NCI-H146 treated with DMSO at 0.1 percent for 48 hours (cell line): ENCODE results near the gene SLC17A2.

Experiments used
- DNase-seq: peaks from one replicate; lab custom pipeline; 2025; ENCODE audit not compliant: unreplicated experiment; lab: John Stamatoyannopoulos, UW

The SLC17A2 gene, protein sequence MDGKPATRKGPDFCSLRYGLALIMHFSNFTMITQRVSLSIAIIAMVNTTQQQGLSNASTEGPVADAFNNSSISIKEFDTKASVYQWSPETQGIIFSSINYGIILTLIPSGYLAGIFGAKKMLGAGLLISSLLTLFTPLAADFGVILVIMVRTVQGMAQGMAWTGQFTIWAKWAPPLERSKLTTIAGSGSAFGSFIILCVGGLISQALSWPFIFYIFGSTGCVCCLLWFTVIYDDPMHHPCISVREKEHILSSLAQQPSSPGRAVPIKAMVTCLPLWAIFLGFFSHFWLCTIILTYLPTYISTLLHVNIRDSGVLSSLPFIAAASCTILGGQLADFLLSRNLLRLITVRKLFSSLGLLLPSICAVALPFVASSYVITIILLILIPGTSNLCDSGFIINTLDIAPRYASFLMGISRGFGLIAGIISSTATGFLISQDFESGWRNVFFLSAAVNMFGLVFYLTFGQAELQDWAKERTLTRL

GRCh38 chr6:25930532-25931410, at the start of gene SLC17A2:
Gene SLC17A2, minus strand, starts transcription at chr6:25930691. Its CDS starts 4,895 bp downstream, at chr6:25925796.
- DNase-seq = no peak

DNA sequence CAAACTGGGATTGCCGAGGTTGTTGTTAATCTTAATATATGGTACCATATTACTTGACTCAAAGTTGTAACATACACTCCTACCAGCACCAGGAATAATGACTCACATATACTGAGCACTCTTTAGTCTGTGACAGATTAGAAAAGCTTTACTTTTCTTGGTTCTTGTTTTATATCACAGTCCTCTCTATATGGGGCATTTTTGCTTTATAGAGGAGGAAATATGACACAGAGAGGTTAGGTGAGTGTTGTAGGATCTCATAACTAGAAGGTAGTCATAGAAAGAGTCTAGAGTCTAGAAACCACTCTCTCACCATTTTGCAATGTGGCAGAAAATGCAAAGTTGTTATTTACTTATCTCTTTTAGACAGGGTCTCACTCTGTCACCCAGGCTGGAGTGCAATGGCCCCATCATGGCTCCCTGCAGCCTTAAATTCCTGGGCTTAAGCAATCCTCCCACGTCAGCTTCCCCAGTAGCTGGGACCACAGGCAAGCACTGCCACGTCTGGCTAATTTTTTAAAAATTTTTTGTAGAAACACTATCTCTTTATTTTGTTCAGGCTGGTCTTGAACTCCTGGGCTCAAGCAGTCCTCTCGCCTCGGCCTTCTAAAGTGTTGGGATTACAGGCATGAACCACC, 45.6 kb upstream of the SLC17A2 start:
- no peak for DNase-seq

DNA sequence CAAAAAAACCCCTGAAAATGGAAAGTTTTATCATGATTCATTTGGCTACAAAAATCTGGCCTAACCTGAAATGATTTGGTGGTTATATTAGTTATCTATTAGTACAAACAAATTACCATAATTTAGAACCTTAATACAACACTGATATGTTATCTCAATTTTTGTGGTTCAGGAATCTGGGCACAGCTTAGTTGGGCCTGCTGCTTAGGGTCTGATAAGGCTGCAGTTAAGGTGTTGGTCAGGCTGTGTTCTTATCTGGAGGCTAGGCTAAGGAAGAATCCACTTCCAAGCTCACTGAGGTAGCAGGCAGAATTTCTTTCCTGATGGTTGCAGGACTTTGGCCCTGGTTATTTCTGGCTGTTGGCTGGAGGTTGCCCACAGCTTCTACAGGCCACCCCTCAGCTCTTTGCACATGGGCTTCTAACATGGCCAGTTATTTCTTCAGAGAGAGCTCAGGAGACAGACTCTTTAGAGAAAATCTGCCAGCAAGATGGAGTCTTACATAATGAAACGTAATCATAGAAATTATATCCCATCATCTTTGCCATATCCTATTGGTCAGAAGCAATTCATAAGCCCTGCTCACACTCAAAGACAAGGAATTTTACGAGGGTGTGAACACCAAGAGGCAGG, 43.5 kb upstream of the SLC17A2 start:
- no peak for DNase-seq

DNA sequence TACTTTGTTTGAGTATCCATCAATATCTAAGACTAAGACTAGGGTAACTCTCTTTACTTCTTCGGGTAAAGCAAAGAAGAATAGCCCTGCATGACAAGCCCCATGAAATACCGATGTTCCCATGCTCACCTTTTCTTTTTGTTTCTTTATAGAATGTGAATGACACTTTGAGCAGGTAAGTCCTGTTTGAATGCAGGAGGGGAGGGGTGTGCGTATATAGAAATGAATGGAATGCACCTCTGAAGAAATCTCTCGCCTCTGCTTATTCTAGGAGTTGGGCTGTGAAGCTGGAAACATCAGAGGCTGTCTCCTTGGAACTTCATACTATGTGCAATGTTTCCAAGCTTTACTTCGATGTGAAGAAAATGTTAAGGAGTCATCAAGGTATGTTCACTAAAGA, 42.4 kb upstream of the SLC17A2 start:
- DNase-seq = no peak

GRCh38 chr6:25972128-25972527, 41.6 kb upstream of the SLC17A2 start:
- no peak for DNase-seq

DNA sequence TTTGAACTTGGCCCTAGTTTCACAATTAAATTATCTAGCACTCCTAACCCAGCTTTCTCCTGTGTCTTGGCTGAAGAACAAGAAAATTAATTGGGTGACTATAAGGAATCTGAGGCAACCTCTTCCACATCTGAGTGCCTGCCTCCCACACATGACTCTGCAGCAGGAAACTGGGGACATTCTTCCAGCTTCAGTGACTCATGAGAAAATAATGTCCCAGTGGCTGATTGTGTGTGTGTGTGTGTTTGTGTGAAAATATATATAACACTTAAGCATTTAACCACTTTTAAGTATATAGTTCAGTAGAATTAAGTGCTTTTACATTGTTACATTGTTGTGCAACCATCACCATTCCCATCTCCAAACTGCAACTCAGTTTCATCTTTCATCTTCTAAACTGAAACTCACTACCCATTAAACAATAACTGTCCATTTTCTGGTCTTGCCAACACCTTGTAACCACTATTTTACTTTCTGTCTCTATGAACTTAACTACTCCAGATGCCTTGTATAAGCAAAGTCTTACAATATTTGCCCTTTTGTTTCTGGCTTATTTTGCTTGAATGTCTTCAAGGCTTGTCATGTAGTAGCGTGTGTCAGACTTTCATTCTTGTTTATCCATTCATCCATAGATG, 40.8 kb upstream of the SLC17A2 start:
- no peak for DNase-seq

DNA sequence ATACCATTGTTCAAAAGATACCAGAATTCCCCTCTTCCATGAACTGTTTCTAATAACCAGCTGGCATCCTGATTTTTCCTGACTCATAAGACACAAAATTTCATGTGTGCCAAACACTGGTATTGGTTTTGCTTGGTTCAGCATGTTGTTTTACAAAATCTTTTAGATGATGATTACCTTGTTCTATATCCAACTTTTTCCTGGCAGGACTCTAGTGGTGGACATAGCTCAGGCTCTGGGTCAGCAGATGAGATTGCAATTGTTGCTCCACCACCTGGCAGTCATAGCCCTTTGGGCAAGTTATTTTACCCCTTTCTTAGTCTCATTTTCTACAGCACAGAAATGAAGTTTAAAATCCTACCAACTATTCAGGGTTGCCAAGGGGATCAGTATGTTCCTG, 38.3 kb upstream of the SLC17A2 start:
- no peak for DNase-seq

- DNase-seq = no peak
Observed at GRCh38 chr6:25966711-25967110, 36.2 kb upstream of the SLC17A2 start.

GRCh38 chr6:25965058-25965457, 34.6 kb upstream of the SLC17A2 start:
- DNase-seq = no peak

DNA sequence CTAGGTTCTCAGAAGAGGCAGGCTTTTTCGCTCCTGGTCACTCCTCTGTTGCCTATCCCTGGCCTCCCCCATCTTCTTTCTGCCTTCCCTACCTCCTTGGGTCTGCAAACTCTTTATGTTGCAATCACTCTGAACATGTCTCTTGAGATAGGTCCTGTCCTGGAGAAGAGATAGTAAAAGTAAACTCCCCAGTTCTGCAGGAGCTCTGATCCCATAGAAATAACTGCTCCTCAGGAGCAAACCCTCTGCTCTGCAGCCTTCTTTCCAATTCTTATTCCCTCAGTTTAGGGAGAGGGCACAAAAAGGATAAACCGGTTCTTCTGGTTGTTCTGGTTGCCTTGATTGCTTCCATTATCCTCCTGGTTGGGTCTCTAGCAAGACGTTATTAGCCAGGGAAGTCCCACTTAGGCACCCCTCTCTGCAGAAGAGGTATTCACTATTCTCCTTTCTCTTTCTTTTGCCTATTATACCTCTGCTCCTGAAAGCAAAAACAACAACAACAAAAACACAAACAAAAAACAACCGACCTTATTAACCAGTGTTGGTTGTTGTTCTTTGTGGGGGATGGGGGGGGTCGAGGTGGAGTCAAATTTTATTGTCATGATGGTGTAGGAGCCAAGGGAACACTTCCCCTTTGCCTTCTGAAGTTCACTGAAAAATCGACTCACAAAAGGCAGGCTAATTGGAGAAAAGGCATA, 33.1 kb upstream of the SLC17A2 start:
- no peak for DNase-seq

- DNase-seq = no peak
Observed at GRCh38 chr6:25962149-25963127, 31.9 kb upstream of the SLC17A2 start, which contains the start of gene TRIM38. Gene TRIM38, plus strand, starts transcription at chr6:25962802. Its CDS starts 3,721 bp downstream, at chr6:25966523.

DNA sequence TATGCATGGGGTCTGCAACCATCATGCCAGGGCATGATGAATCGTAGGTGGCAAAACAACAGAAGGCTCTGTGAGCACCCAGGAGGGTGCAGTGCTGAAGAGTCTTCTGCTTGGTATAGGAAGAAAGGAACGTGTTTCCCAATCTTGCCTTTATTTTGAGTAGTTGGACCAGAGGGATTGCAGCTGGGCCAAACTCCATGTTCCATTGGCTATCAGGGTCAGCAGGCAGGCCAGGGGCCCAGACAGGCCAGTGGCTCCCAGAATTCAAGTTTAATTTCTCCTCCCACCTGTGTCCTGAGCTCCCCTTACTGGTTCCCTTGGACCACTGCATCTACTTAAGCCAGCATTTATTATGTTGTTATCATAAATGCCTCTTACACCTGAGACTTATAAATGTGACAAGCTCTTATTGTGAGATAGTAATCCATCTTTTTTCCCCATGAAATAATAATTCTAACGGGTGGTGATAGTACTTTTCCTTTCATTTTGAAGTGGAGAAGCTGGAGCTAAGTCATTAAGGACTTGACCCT, 31.2 kb upstream of the SLC17A2 start:
- DNase-seq = no peak

- no peak for DNase-seq
Observed at GRCh38 chr6:25960734-25961133, 30.2 kb upstream of the SLC17A2 start.

- no peak for DNase-seq
Observed at GRCh38 chr6:25959890-25960536, 29.5 kb upstream of the SLC17A2 start.

DNA sequence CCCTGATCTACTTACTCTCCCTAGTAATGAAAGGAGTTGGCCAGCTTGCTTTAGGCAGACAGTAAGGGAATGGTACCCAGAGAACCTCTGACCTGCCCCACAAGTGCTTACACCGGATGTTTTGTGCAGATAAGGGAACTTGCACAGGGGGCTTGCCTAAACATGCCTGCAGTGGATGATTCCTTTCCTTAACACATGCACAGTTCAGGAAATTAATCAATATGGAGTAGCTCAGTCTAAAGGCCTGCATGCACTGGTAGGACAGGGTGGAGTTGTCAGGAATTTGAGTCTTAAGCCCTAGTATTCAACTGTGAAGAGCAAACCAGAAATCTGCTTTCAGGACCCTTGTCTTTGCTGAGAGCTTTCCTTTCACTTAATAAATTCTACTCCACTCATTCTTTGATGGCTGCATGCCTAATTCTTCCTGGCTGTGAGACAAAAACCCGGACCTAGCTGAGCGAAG, 28.2 kb upstream of the SLC17A2 start:
- DNase-seq = no peak

GRCh38 chr6:25956226-25956625, 25.7 kb upstream of the SLC17A2 start:
- DNase-seq = no peak

- no peak for DNase-seq
Observed at GRCh38 chr6:25954756-25955155, 24.3 kb upstream of the SLC17A2 start.

DNA sequence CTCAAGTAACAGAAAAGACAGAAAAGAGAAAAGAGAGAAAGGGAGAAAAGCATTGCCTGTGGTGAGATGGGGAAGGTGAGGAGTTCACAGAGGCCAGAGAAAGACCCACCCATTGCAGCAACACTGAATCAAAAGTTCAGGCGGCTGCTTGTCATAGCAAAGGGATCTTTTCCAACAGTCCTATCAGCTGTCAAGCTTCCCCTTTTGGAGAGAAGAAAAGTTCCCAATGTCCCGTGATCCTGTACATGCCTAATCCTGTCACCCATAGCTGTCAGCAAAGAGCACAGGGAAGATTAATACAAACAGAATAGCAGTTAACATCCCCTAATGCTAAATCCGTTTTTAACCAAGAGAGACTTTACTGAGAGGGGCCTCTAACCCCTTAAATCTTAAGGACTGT, 23.2 kb upstream of the SLC17A2 start:
- DNase-seq = no peak
